ENCODE data around the gene MSX1. TPM values are rescaled to one million over a fixed set of nuclear protein-coding genes. Genes with fewer than 3 reads are reported as not detected.

The MSX1 gene
- total and polyA plus RNA-seq, 11 donors, result 2.2 to 7.4 (median 4.2) TPM

GRCh38 chr4:4860600-4861389, 1.3 kb downstream of the MSX1 start:
- H3K36me3 ChIP-seq, result peaks cover 0 to 20% (median 0%) of the 10 kb centered on the region in 9 donors
- peak overlapping the region; percentile 58 to 95 (median 76) for H3K4me3 ChIP-seq
- peak; percentile 50 to 69 (median 62) for DNase-seq
- ATAC-seq, result peak; percentile 40 to 84 (median 46)
- peaks cover 70 to 98% (median 91%) of the 10 kb centered on the region in 9 donors for H3K27me3 ChIP-seq
- TF ChIP-seq POLR2A (IDR thresholded peaks at IDR 0.05) (peak in 1 of 2 donors; percentile 22), CTCF (IDR thresholded peaks at IDR 0.05) (peak in 3 of 12 donors; percentile 13 to 21 (median 16))
- 1 to 9% (median 3%) methylated on average over 35 to 39 of the region's 39 CpGs for WGBS, 4 donors
- intact Hi-C loops (cut with DNase I), result loop anchor here in 3 of 10 donors (10.0 kb wide), 3 partner anchors 186 to 376 kb away; partner anchors contain the start of gene STX18 (in 1 of the 3)
- H3K27ac ChIP-seq, result peak overlapping the region; percentile 48 to 92 (median 84)
- H3K4me1 ChIP-seq, result peaks cover 0 to 64% (median 33%) of the 10 kb centered on the region in 12 donors
- H3K9me3 ChIP-seq, result peaks cover 0 to 3% (median 0%) of the 10 kb centered on the region in 12 donors

DNA sequence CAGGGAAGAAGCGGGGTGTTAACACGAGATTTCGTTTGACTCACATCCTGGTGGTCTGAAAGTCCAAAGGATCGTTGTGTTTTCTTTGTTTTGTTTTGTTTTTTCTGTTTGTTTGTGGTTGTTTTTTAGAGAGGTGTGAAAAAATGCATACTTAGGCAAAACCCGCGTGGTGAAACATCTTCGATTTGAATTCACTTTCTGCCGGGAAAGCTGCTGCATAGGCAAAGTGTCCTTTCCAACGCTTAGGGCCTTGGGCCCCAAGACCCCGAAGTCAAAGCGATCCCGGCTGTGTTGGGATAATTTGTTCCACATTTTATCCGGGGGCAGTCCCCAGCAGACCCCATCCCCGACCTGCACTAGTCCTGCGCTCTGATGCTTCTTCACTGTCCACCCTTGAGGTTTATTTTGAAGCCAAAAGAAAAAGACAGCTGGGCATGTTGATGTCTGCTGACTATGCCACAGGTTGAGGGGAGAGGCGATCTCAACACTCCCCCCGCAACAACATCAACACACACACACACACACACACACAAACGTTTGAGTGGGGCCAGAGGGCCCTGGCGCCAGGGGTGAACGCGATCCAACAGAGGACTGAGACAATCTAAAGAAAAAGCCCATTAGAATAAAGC, 2.0 kb downstream of the MSX1 start:
- intact Hi-C loops (cut with DNase I), result loop anchor here in 3 of 10 donors (10.0 kb wide), 3 partner anchors 187 to 377 kb away; partner anchors contain the start of gene STX18 (in 1 of the 3)
- Histone ChIP-seq H3K9me3 (peaks cover 0 to 3% (median 0%) of the 10 kb centered on the region in 12 donors), H3K4me1 (peaks cover 1 to 67% (median 33%) of the 10 kb centered on the region in 12 donors), H3K27me3 (peaks cover 69 to 98% (median 91%) of the 10 kb centered on the region in 9 donors), H3K4me3 (peak overlapping the region; percentile 58 to 95 (median 76)), H3K36me3 (peaks cover 0 to 20% (median 0%) of the 10 kb centered on the region in 9 donors), H3K27ac (peak overlapping the region in 11 of 12 donors; percentile 20 to 92 (median 83))
- no peak for TF ChIP-seq POLR2A (IDR thresholded peaks at IDR 0.05)
- no peak for TF ChIP-seq CTCF (IDR thresholded peaks at IDR 0.05)
- ATAC-seq (no peak), DNase-seq (peak in 1 of 5 donors; percentile 2)
- WGBS, 4 donors, result 20 to 34% (median 27%) methylated on average over 21 of the region's 21 CpGs

DNA sequence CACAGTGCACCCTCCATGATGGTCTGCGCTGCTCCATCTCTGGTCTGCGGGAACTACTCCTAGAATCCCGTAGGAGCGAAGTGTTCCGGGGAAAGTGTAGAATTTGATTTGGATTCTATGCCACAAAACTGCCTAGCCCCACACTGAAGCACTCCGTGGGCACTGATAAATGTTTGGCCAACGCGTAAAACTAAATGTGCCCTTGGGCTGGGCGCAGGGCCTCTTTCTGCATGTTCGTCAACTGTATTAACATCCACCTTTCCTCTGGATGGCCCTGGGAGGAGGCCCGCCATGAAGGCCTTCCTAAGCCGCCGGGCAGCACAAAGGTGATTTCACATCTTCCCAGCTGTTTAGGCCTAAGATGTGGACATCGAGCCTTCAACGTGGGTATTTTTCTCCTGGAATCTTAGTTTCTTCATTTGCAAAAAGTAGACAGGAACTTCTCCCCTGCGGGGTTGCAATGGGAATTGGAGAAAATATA, 2.6 kb downstream of the MSX1 start:
- Histone ChIP-seq H3K36me3 (peaks cover 0 to 20% (median 0%) of the 10 kb centered on the region in 9 donors), H3K4me1 (peaks cover 4 to 67% (median 31%) of the 10 kb centered on the region in 12 donors), H3K9me3 (peaks cover 0 to 3% (median 0%) of the 10 kb centered on the region in 12 donors), H3K27me3 (peaks cover 69 to 98% (median 91%) of the 10 kb centered on the region in 9 donors), H3K4me3 (peak overlapping the region in 2 of 12 donors; percentile 5 to 95), H3K27ac (peak overlapping the region in 1 of 12 donors; percentile 83)
- no peak for TF ChIP-seq CTCF (IDR thresholded peaks at IDR 0.05)
- no peak for TF ChIP-seq POLR2A (IDR thresholded peaks at IDR 0.05)
- WGBS, 4 donors, result 41 to 73% (median 59%) methylated on average over 16 of the region's 16 CpGs
- intact Hi-C loops (cut with DNase I), result loop anchor here in 3 of 10 donors (10.0 kb wide), 3 partner anchors 187 to 377 kb away; partner anchors contain the start of gene STX18 (in 1 of the 3)
- ATAC-seq, result no peak
- peak in 1 of 5 donors; percentile 17 for DNase-seq

All from heart left ventricle (tissue), 16 donors.